GM23338 (cell line): ENCODE measurements around the gene OR2T8.

Experiments used
- CREB1 ChIP-seq: fragments of 250-450 bp; sonication (Bioruptor Pico); IDR thresholded peaks from 2 replicates; pipeline ENCODE4 v1.5.0; 2020; ENCODE audit warnings: low read depth, mild to moderate bottlenecking, moderate library complexity
- EZH2 ChIP-seq: fragments of 200-600 bp; sonication (generic); IDR thresholded peaks from one replicate; pipeline ENCODE4 v1.8.0; 2017; ENCODE audit warnings: antibody characterized with exemption, mild to moderate bottlenecking, low read depth; ENCODE audit not compliant: unreplicated experiment
- EZH2phosphoT487 ChIP-seq: fragments of 200-600 bp; sonication (generic); IDR thresholded peaks from one replicate; pipeline ENCODE4 v1.8.1; 2018; ENCODE audit warnings: antibody characterized with exemption; ENCODE audit not compliant: unreplicated experiment
- JUNB ChIP-seq: IDR thresholded peaks from one replicate; pipeline ENCODE4 v1.6.1; 2016; ENCODE audit warnings: antibody characterized with exemption; ENCODE audit not compliant: unreplicated experiment
- NANOG ChIP-seq: IDR thresholded peaks from 2 replicates; pipeline ENCODE4 v1.6.1; 2016; ENCODE audit warnings: antibody characterized with exemption, borderline replicate concordance
- POLR2AphosphoS5 ChIP-seq: IDR thresholded peaks from 2 replicates; pipeline ENCODE4 v1.6.1; 2016; ENCODE audit warnings: antibody characterized with exemption, low read depth
- STAT1 ChIP-seq: IDR thresholded peaks from one replicate; pipeline ENCODE4 v1.6.1; 2016; ENCODE audit warnings: antibody characterized with exemption; ENCODE audit not compliant: unreplicated experiment
- ZNF114 ChIP-seq: fragments of 250-450 bp; sonication (Bioruptor Pico); IDR thresholded peaks from 2 replicates; pipeline ENCODE4 v1.5.0; 2020; ENCODE audit warnings: mild to moderate bottlenecking, moderate library complexity
- ZNF331 ChIP-seq: fragments of 250-450 bp; sonication (Bioruptor Pico); IDR thresholded peaks from 2 replicates; pipeline ENCODE4 v1.5.0; 2020; ENCODE audit warnings: low read depth, mild to moderate bottlenecking, moderate library complexity
- TF ChIP-seq, protein P1 (sequence below): IDR thresholded peaks from one replicate; pipeline ENCODE4 v1.6.1; 2018; ENCODE audit warnings: antibody characterized with exemption; ENCODE audit not compliant: unreplicated experiment
- TF ChIP-seq, protein P2 (sequence below), 2 experiments: fragments of 200-600 bp in 1 of 2; sonication (generic) in 1 of 2; conservative IDR thresholded peaks; 2 replicates each; pipeline versions ENCODE4 v1.5.1 to v1.6.1; 2016 to 2017; ENCODE audit warnings: antibody characterized with exemption in 2 of 2, low read depth in 2 of 2, mild to moderate bottlenecking in 2 of 2, moderate library complexity in 1 of 2
- TF ChIP-seq, protein P3 (sequence below): IDR thresholded peaks from 2 replicates; pipeline ENCODE4 v1.6.1; 2016; ENCODE audit warnings: antibody characterized with exemption

GRCh38 chr1:247908766-247909165, 11.3 kb upstream of the OR2T8 start:
- TF ChIP-seq, protein P1, sequence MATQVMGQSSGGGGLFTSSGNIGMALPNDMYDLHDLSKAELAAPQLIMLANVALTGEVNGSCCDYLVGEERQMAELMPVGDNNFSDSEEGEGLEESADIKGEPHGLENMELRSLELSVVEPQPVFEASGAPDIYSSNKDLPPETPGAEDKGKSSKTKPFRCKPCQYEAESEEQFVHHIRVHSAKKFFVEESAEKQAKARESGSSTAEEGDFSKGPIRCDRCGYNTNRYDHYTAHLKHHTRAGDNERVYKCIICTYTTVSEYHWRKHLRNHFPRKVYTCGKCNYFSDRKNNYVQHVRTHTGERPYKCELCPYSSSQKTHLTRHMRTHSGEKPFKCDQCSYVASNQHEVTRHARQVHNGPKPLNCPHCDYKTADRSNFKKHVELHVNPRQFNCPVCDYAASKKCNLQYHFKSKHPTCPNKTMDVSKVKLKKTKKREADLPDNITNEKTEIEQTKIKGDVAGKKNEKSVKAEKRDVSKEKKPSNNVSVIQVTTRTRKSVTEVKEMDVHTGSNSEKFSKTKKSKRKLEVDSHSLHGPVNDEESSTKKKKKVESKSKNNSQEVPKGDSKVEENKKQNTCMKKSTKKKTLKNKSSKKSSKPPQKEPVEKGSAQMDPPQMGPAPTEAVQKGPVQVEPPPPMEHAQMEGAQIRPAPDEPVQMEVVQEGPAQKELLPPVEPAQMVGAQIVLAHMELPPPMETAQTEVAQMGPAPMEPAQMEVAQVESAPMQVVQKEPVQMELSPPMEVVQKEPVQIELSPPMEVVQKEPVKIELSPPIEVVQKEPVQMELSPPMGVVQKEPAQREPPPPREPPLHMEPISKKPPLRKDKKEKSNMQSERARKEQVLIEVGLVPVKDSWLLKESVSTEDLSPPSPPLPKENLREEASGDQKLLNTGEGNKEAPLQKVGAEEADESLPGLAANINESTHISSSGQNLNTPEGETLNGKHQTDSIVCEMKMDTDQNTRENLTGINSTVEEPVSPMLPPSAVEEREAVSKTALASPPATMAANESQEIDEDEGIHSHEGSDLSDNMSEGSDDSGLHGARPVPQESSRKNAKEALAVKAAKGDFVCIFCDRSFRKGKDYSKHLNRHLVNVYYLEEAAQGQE = no peak
- TF ChIP-seq, protein P2, sequence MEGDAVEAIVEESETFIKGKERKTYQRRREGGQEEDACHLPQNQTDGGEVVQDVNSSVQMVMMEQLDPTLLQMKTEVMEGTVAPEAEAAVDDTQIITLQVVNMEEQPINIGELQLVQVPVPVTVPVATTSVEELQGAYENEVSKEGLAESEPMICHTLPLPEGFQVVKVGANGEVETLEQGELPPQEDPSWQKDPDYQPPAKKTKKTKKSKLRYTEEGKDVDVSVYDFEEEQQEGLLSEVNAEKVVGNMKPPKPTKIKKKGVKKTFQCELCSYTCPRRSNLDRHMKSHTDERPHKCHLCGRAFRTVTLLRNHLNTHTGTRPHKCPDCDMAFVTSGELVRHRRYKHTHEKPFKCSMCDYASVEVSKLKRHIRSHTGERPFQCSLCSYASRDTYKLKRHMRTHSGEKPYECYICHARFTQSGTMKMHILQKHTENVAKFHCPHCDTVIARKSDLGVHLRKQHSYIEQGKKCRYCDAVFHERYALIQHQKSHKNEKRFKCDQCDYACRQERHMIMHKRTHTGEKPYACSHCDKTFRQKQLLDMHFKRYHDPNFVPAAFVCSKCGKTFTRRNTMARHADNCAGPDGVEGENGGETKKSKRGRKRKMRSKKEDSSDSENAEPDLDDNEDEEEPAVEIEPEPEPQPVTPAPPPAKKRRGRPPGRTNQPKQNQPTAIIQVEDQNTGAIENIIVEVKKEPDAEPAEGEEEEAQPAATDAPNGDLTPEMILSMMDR (conservative IDR thresholded peaks at IDR 0.05; ENCODE audit: low read depth in 2 of 2) = no peak
- TF ChIP-seq EZH2 (no peak), EZH2phosphoT487 (no peak), STAT1 (no peak), CREB1 (CRISPR knock-in tag) (no peak), POLR2AphosphoS5 (no peak), ZNF331 (CRISPR knock-in tag) (no peak), JUNB (no peak), ZNF114 (CRISPR knock-in tag) (no peak), NANOG (no peak)
- TF ChIP-seq, protein P3, sequence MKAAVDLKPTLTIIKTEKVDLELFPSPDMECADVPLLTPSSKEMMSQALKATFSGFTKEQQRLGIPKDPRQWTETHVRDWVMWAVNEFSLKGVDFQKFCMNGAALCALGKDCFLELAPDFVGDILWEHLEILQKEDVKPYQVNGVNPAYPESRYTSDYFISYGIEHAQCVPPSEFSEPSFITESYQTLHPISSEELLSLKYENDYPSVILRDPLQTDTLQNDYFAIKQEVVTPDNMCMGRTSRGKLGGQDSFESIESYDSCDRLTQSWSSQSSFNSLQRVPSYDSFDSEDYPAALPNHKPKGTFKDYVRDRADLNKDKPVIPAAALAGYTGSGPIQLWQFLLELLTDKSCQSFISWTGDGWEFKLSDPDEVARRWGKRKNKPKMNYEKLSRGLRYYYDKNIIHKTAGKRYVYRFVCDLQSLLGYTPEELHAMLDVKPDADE = no peak
